GM12878 (cell line): ENCODE results near the gene FGF1. TPM values are rescaled to one million over a fixed set of nuclear protein-coding genes. Genes with fewer than 3 reads are reported as not detected.

ENCODE experiments used
- ATAC-seq: fragments of 200-7000 bp; cut with Tn5 transposase; 3 replicates; pipeline ENCODE4 v1.9.1; 2020; ENCODE audit warnings: mild to moderate bottlenecking, moderate library complexity
- BruUV-seq: library from RNA; stranded (reverse); fragments of 400-500 nt; replicated peaks from 2 replicates; lab custom pipeline; 2021; lab: Mats Ljungman, UMichigan
- CTCF ChIA-PET: fragments of 300-600 bp; sonication (Branson Sonifier 250); formaldehyde crosslinking; extraction: SDS; loops from one replicate; lab custom pipeline; 2021; ENCODE audit warnings: inconsistent platforms; lab: Yijun Ruan, JAX
- POLR2A ChIA-PET: fragments of 350-600 bp; formaldehyde crosslinking; extraction: SDS; loops from one replicate; lab custom pipeline; 2021; ENCODE audit warnings: inconsistent platforms; lab: Charles Lee
- RAD21 ChIA-PET: fragments of 300-600 bp; sonication (Branson Sonifier 250); formaldehyde crosslinking; loops from one replicate; lab custom pipeline; 2023; ENCODE audit warnings: antibody characterized with exemption; ENCODE audit not compliant: unreplicated experiment; lab: Charles Lee
- SMC1A ChIA-PET: fragments of 300-600 bp; sonication (Branson Sonifier 250); formaldehyde crosslinking; loops from one replicate; lab custom pipeline; 2023; ENCODE audit not compliant: unreplicated experiment, uncharacterized antibody; lab: Charles Lee
- DNase-seq: peaks from one replicate; pipeline ENCODE4 v3.0.0-alpha.2; 2011; ENCODE audit warnings: low read depth, low spot score
- FAIRE-seq: peaks from 3 replicates; lab custom pipeline; 2011; peaks lifted over from hg19 to GRCh38; lab: Jason Lieb, UNC
- H2AFZ ChIP-seq: 2 replicates; pipeline ENCODE4 v1.6.0; 2011; ENCODE audit warnings: low read depth, low read length, control low read depth; ENCODE audit not compliant: control insufficient read depth
- H3K27ac ChIP-seq: 2 replicates; pipeline ENCODE4 v1.5.1; 2011; ENCODE audit warnings: control low read depth; ENCODE audit not compliant: control insufficient read depth, insufficient read depth
- H3K27me3 ChIP-seq, 2 experiments: replicated peaks in 1 of 2; 2 replicates each; pipeline versions ENCODE4 v1.6.0 to v1.6.1; 2011; ENCODE audit warnings: low read length in 1 of 2; ENCODE audit not compliant: control insufficient read depth in 2 of 2, insufficient read depth in 2 of 2
- H3K36me3 ChIP-seq, 2 experiments: 2 replicates each; pipeline ENCODE4 v1.5.1; 2011; ENCODE audit warnings: low read length in 1 of 2; ENCODE audit not compliant: control insufficient read depth in 2 of 2, insufficient read depth in 2 of 2
- H3K4me1 ChIP-seq: 2 replicates; pipeline ENCODE4 v1.6.1; 2011; ENCODE audit warnings: mild to moderate bottlenecking, low read length, moderate library complexity, mixed read lengths; ENCODE audit not compliant: control insufficient read depth, insufficient read depth
- H3K4me2 ChIP-seq: 2 replicates; pipeline ENCODE4 v1.6.0; 2011; ENCODE audit warnings: control low read depth; ENCODE audit not compliant: control insufficient read depth, insufficient read depth
- H3K4me3 ChIP-seq: fragments of 200-600 bp; sonication (generic); 2 replicates; pipeline ENCODE4 v1.5.1; 2016
- H3K79me2 ChIP-seq: 2 replicates; pipeline ENCODE4 v1.6.0; 2011; ENCODE audit warnings: low read length; ENCODE audit not compliant: control insufficient read depth, insufficient read depth
- H3K9ac ChIP-seq: 2 replicates; pipeline ENCODE4 v1.8.0; 2011; ENCODE audit warnings: low read length, control low read depth, mixed read lengths; ENCODE audit not compliant: control insufficient read depth, insufficient read depth
- H3K9me3 ChIP-seq: replicated peaks from 3 replicates; pipeline ENCODE4 v1.5.1; 2011; ENCODE audit warnings: mild to moderate bottlenecking, low read length; ENCODE audit not compliant: control insufficient read depth, insufficient read depth
- H4K20me1 ChIP-seq: 2 replicates; pipeline ENCODE4 v1.6.0; 2011; ENCODE audit not compliant: control insufficient read depth, insufficient read depth
- CHD2 ChIP-seq: IDR thresholded peaks from 2 replicates; pipeline ENCODE4 v1.6.1; 2011; ENCODE audit warnings: low read depth, low read length, improper control_type of control experiment, borderline replicate concordance
- CTCF ChIP-seq, 3 experiments: IDR thresholded peaks in 2 of 3; conservative IDR thresholded peaks in 1 of 3; 2 replicates each; pipeline ENCODE4 v1.5.1; 2011; ENCODE audit warnings: low read depth in 3 of 3, low read length in 3 of 3, mild to moderate bottlenecking in 3 of 3, control low read depth in 2 of 3, moderate library complexity in 2 of 3, inconsistent platforms in 1 of 3, mixed read lengths in 1 of 3; ENCODE audit not compliant: control insufficient read depth in 2 of 3, insufficient read depth in 1 of 3; ENCODE audit errors: extremely low read depth in 1 of 3
- EED ChIP-seq: sonication (generic); IDR thresholded peaks from 2 replicates; pipeline ENCODE4 v1.6.1; 2016; ENCODE audit warnings: antibody characterized with exemption, low read depth
- HSF1 ChIP-seq: fragments of 150-350 bp; IDR thresholded peaks from 2 replicates; pipeline ENCODE4 v1.6.1; 2014; ENCODE audit warnings: mild to moderate bottlenecking, low read depth, low read length
- IKZF2 ChIP-seq, 2 experiments: fragments of 450-650 bp; IDR thresholded peaks; 2 replicates each; pipeline ENCODE4 v1.6.1; 2017; ENCODE audit warnings: mild to moderate bottlenecking in 2 of 2, moderate library complexity in 2 of 2
- MAX ChIP-seq: IDR thresholded peaks from 2 replicates; pipeline ENCODE4 v1.6.1; 2012; ENCODE audit warnings: low read depth, low read length, improper control_type of control experiment
- MLLT1 ChIP-seq: fragments of 450-650 bp; IDR thresholded peaks from 2 replicates; pipeline ENCODE4 v1.6.1; 2016; ENCODE audit warnings: mild to moderate bottlenecking
- MYB ChIP-seq: fragments of 150-350 bp; IDR thresholded peaks from 2 replicates; pipeline ENCODE4 v1.6.1; 2014; ENCODE audit warnings: mild to moderate bottlenecking, low read depth, low read length, borderline replicate concordance
- NFIC ChIP-seq: IDR thresholded peaks from 2 replicates; pipeline ENCODE4 v1.6.1; 2012; ENCODE audit warnings: low read depth, mild to moderate bottlenecking, inconsistent platforms, low read length, moderate library complexity
- SMC3 ChIP-seq: IDR thresholded peaks from 2 replicates; pipeline ENCODE4 v1.6.1; 2011; ENCODE audit warnings: low read length, improper control_type of control experiment, borderline replicate concordance
- ZBED1 ChIP-seq: IDR thresholded peaks from 2 replicates; pipeline ENCODE4 v1.6.1; 2016; ENCODE audit warnings: borderline replicate concordance
- ZBTB11 ChIP-seq: fragments of 450-650 bp; formaldehyde crosslinking; IDR thresholded peaks from 2 replicates; pipeline ENCODE4 v1.5.0; 2022; ENCODE audit warnings: mild to moderate bottlenecking, missing genetic modification characterization
- ZNF207 ChIP-seq: fragments of 450-650 bp; IDR thresholded peaks from 2 replicates; pipeline ENCODE4 v1.6.1; 2014; ENCODE audit warnings: antibody characterized with exemption, mild to moderate bottlenecking, borderline replicate concordance
- ZNF24 ChIP-seq: fragments of 450-650 bp; IDR thresholded peaks from 2 replicates; pipeline ENCODE4 v1.6.1; 2017; ENCODE audit warnings: antibody characterized with exemption, mild to moderate bottlenecking
- WGBS: methylation state at CpG from one replicate; pipeline ENCODE4 v1.1.6; 2016; ENCODE audit warnings: low lambda C conversion rate; ENCODE audit not compliant: insufficient replicate concordance, insufficient coverage; ENCODE audit errors: missing lambda C conversion rate; 5-methylcytosine and 5-hydroxymethylcytosine counted together
- in situ Hi-C: fragments of 300-500 bp; cut with MboI; formaldehyde crosslinking; loops from 9 replicates; pipeline ENCODE4 v1.14.3; 2018; ENCODE audit warnings: mixed read lengths
- intact Hi-C: fragments of 100-400 bp; cut with micrococcal nuclease; formaldehyde crosslinking; loops from one replicate; pipeline ENCODE4 v1.14.2; 2022; ENCODE audit not compliant: unreplicated experiment
- polyA plus RNA-seq, 11 experiments: library from polyadenylated mRNA; depleted of rRNA in 4 of 11; unstranded in 6 of 11; stranded (reverse) in 5 of 11; fragments of >200 nt; fragmentation: Nextera tagmentation in 4 of 11; fragmentation: Illumina TruSeq in 1 of 11; extraction: Ambion mirVana in 4 of 11; extraction: Trizol in 1 of 11; gene quantifications; 1 replicate in 1 of 11; 2 replicates in 10 of 11; pipeline versions ENCODE4 v1.2.1 to v1.2.3, GENCODE V29; 2011 to 2016; ENCODE audit warnings: inconsistent platforms in 2 of 11, missing spikeins in 2 of 11, low read depth in 1 of 11
- total RNA-seq, 4 experiments: library from RNA; depleted of rRNA in 3 of 4; stranded (reverse); fragments of >200 nt in 3 of 4; fragmentation: Illumina TruSeq in 1 of 4; extraction: Trizol in 1 of 4; gene quantifications; 2 replicates each; pipeline versions ENCODE4 v1.2.1 to v1.2.3, GENCODE V29; 2013 to 2021

The FGF1 gene
- total and polyA plus RNA-seq, 10 of the 15 experiments (the other 5 are each of a cell fraction or from before 2014, with no cell fraction given): not detected

- Histone ChIP-seq H4K20me1 (no peaks in the 10 kb centered on the region), H3K27me3 (peaks cover 0 to 1% of the 10 kb centered on the region in 2 experiments; a peak in 2 of 4 replicates), H3K9me3 (no peaks in the 10 kb centered on the region), H3K36me3 (no peaks in the 10 kb centered on the region), H3K4me3 (no peak overlapping the region), H3K4me1 (no peaks in the 10 kb centered on the region), H3K27ac (no peak overlapping the region), H3K4me2 (no peak overlapping the region), H3K79me2 (no peaks in the 10 kb centered on the region), H3K9ac (no peak overlapping the region), H2AFZ (no peak overlapping the region)
- ChIA-PET POLR2A (no interaction called here), RAD21 (no interaction called here), CTCF (interaction anchor here (1.0 to 2.9 kb wide), 2 partner anchors 205 to 1306 kb away, joined by 3 to 7 read pairs; no protein-coding TSS in a partner anchor), SMC1A (interaction anchor here (1.0 kb wide), 1 partner anchor 86 kb away, joined by 3 read pairs; no protein-coding TSS in a partner anchor)
- intact Hi-C loops (no loop called here), in situ Hi-C loops (no loop called here)
- 37% methylated on average over 11 of the region's 11 CpGs for WGBS
- BruUV-seq: no TSS peak
- no peak for ATAC-seq
- FAIRE-seq: no peak
- DNase-seq: no peak
- TF ChIP-seq IKZF2 (IDR thresholded peaks at IDR 0.05) (no peak), CTCF (IDR thresholded peaks at IDR 0.05 in 2 of 3, conservative IDR thresholded peaks at IDR 0.05 in 1 of 3; ENCODE audit: control insufficient read depth in 2 of 3, extremely low read depth in 1 of 3, insufficient read depth in 1 of 3, low read depth in 3 of 3, low read length in 3 of 3) (no peak), HSF1 (no peak), EED (no peak), ZBED1 (no peak), MLLT1 (no peak), CHD2 (no peak), ZBTB11 (CRISPR knock-in tag) (no peak), NFIC (no peak), ZNF207 (no peak), ZNF24 (no peak), SMC3 (no peak), MYB (no peak), MAX (no peak)
These were observed 23.9 kb downstream of the FGF1 start for GRCh38 chr5:142661957-142662356.
